Hypothalamus (tissue), 51 donors: ENCODE data around the gene FBXO31.
"Not testable (repeated sequence)": the region's sequence is repeated elsewhere in the genome, so short reads cannot be mapped to it uniquely, and the experiment has no call there.

ENCODE experiments used
- DNase-seq, 51 donors: peaks; one replicate each; lab custom pipeline; 2025; lab: John Stamatoyannopoulos, UW

The FBXO31 gene

DNA sequence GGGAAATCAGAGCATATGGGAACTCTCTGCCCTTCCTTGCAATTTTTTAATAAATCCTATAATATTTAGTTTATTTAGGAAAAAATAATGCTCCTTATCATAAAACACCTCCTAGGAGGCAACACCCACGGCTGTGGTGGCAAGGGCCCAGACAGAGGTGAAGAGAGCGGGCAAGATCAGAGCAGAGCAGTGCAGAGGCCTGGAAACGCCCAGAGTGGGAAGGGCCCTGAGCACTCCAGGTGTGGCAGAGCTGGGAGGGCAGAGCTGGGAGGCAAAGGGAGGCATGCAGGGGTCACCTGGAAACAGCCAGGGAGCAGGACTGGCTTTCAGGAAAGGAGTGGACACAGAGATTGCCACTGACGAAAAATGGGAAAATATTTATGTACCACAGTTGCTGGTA lies 17.3 kb downstream of the FBXO31 start:
- no peak for DNase-seq

DNA sequence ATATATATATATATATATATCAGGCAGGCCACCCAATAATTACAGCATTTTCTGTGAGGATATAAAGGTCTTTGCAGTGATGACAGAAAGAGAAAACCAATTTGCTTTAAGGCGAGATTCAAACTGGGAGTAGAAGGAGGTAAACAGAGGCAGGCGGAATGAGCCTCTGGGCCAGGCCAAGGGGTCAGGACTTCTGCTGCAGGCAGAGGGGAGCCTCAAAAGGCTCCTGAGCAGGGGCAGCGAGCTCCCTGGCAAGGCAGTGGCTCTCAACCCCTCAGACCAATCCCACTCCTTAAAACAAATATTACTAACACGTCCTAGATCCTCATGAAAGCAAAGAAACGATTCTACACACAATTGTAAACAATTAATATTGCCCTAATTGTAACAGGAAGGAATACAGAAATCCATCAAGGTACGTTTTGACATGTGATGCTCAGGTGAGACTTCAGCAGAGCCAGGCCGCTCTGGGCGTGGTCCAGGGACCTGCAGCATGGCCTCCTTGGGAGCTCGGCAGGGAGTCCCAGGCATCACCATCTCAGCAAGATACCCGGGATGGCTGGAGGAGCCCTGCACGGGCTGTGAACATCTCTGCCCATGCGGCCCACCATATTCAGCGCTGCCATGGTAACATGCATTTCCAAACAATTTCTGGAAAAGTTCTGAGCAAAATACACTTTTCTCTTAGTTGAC lies 18.4 kb downstream of the FBXO31 start:
- DNase-seq, result no peak

DNA sequence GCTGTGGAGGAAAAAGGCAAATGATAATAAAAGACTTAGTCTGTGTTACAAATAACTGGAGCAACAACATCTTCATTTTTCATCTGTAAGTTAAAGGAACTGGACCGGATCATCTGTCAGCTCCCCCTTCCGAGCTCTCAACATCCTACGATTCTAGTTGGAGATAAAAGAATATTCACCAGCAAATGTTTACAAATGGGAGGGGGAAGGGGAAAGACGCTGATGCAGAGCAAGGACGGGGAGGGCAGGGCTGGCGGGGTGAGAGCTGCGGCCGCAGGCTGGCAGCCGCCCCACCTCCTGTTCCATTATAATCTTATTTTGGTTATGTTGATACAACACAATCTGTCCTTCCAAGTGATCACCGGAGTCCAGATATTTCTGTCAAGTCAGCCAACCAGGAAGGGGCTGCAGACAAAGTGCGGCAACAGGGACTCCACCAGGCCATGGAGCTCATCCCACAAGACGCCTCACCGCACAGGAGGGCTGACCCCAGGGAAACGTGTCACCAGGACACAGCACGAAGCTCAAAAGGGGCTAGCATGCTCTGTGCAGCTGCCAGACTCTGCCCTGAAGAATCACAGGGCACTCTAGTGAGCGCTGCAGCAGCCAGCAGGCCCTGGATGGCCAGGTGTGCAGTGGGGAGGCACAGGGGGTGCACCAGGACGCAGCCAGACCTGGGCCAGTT lies 19.7 kb downstream of the FBXO31 start:
- peak in 2 of 51 donors; percentile 6 to 9 for DNase-seq

DNA sequence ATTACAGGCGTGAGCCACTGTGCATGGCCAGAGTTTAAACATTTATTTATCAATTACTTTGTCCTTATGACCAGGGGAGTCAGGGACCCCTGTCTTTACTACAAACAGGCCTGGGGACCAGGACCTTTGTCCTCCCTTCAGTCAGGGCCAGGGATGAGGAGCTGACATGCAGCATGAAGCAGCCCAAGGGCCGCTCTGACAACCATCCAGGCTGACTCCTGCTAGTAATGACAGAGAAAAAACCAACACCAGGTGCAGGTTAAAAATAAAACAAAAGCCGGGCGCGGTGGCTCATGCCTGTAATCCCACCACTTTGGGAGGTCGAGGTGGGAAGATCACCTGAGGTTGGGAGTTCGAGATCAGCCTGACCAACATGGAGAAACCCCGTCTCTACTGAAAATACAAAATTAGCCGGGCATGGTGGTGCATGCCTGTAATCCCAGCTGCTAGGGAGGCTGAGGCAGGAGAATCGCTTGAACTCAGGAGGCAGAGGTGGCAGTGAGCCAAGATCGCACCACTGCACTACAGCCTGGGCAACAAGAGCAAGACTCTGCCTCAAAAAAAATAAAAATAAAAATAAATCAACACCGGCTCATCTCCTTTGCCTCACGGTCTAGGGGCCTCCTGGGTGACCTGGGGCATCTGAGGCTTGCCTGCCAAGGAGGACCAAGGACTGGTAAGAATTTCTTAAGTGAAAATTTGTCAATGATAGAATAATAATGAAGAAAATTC lies 20.6 kb downstream of the FBXO31 start:
- not testable (repeated sequence) for DNase-seq

DNA sequence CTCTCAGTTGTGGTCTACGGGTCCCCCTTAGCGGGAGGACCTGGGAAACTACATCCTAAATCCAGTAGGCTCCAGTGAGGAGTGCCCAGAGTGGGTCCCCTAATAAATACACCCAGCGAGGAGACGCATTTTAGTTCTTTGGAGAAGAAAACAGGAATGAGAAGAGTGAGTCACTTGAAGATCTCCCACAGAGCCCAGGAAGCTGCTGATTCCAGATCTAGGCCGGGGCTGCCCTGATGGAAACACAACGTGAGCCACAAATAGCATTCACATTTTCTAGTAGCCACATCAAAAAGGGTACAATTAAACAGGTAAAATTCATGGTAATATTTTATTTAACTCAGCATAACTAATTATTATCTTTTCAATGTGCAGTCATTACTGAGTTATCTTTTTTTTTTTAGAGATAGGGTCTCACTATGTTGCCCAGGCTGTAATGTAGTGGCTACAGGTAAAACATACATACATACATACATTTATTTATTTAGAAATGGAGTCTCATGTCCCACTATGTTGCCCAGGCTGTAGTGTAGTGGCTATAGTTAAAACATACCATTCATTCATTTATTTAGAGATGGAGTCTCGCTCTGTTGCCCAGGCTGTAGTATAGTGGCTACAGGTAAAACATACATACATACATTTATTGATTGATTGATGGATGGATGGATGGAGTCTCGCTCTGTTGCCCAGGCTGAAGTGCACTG lies 21.5 kb downstream of the FBXO31 start:
- no peak for DNase-seq

DNA sequence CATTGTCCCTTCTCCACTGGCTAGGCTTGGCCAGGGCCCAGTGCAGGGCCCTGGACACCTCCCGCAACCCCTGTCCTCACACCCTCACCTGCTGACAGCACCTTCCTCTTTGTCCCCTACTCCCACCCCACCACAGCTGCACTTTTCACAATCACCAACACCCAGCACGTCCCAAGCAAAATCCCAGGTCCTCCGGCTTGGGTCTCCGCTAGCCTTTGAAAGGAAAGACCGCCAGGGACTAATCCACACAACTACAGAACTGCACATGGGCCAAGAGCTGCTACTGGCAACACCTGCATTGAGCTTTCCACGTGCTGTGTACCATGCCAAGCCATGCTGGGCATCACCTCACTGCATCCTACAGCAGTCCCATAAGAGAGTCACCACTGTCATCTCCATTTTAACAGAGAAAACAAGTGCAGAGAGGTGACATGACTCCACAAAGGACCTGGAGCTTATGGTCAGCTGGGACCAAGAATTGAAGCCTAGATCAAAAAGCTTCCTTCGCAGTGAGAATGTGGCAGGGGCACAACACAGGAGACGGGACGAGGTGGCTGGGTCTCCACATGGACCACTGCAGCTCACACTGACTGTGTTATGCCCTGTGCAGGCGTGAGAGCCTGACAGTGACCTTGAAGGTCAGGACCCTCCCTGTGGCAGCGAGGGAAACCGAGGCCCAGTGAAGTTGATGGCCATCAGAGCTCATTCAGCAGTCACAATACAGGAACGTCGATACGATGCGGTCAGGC lies 22.5 kb downstream of the FBXO31 start:
- DNase-seq, result no peak

DNA sequence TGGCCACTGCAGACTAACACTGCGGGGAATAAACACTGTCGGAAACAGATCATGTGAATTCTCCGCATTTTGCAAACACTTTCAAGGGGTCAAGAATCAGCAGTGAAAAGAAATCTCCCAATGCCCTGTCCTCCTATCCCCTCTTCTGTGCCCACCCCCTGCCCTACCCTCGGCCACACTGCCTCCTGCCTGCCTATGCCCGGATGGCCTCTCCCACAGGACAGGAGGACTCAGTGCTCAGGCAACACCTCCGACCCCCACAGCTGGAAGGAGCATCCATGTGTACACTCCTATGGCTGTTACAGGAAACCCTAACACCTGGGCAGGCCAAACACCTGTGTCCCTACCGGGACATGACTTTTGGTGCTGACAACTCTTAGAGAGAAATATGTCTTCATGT lies 24.5 kb downstream of the FBXO31 start:
- no peak for DNase-seq

DNA sequence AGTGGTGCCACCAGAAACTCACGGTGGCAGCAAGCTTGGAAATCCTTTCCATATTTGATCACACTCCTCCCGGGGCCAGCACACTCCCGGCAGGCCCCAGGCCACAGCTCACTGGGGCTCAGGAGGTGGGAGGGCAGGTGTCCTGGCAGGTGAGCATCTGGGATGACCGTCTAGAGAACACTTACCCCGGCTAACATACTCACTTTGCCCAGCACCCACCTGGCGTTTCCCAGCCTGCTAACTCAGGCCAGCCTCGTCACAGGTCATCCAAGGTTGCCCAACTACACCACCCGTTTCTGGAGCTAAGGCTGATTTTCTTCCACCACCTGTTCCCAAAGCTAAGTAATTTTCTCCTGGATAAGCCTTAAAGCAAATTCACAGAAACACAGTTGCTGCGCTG lies 24.9 kb downstream of the FBXO31 start:
- no peak for DNase-seq

DNA sequence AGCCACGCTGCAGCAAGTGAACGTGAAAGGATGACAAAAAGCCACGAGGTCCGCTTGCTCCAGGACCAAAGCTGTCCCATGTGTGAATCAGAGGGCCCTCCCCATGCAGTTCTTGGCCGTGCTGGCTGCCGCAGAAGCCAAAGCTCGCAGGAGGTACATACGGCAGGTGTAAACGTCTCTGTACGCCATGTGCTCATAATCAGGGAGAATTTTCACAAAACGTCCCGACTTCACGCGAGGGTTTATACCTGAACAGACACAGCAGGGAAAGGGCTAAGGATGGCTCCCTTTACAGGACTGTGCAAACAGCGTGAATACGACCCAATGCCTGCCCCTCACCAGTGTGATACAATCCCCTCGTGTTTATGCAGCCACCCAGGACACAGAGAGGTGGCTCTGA lies 25.3 kb downstream of the FBXO31 start:
- no peak for DNase-seq

DNA sequence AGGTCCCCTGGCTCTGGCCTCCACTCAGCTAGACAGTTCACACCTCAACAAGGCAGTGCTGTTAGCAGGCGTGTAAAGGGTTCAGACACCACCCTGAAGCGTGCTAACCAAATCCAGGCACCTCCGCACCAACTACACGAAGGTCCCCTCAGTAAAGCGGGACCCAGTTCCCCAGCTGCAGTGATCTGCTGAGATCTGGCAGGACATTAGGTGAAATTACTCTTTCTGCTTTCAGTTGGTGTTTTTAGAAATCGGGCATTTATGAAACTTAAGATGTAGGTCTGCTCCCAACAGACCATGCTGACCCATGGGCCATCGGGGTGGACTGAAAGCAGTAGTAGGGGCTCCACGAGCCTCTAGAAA lies 27.1 kb downstream of the FBXO31 start:
- DNase-seq, result no peak

DNA sequence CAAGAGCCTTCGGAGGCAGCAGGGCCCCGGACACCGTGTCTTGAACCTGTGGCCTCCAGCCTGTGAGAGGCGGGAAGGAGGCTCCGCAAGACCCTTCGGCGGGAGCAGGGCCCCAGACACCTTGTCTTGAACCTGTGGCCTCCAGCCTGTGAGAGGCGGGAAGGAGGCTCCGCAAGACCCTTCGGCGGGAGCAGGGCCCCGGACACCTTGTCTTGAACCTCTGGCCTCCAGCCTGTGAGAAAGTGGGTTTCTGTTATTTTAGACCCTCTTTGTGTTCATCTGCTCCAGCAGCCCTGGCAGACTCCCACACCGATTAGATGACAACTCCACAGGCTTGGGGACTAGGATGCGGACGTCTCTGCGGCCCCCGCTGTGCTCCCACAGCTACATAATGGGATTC lies 30.0 kb downstream of the FBXO31 start:
- DNase-seq, result no peak

DNA sequence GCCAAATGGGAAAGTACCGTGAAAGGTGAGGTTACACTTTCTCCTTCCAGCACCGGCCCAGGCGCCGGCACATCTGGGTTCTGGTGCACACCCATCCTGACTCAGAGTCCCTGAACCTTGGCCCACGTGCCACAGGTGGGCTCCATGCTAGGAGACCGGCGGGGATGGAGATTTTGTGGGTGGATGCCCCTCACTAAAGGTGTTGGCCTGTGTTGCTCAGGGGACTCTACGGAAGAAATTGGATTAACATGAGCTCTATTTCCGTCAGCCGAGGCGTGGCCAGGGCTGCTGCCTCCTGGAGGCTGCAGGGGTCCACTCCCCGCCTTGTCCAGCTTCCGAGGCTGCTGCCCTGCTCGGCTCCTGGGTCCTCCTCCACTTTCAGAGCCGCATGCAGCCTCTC lies 30.8 kb downstream of the FBXO31 start:
- DNase-seq, result no peak

DNA sequence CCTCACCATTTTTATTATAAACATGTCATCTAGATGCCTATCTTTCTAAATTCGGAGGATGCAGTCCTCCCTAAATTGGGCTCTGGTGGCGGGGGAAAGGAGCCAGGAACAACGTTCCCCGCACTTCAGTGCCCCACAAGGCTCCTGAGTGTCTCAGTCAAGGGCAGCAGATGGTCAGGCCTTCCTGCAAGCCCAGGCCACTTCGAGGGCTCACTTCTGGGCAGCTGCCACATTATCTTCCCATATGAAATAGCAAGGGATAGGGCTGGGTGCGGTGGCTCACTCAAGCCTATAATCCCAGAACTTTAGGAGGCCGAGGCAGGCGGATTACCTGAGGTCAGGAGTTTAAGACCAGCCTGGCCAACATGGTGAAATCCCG lies 32.3 kb downstream of the FBXO31 start:
- no peak for DNase-seq

DNA sequence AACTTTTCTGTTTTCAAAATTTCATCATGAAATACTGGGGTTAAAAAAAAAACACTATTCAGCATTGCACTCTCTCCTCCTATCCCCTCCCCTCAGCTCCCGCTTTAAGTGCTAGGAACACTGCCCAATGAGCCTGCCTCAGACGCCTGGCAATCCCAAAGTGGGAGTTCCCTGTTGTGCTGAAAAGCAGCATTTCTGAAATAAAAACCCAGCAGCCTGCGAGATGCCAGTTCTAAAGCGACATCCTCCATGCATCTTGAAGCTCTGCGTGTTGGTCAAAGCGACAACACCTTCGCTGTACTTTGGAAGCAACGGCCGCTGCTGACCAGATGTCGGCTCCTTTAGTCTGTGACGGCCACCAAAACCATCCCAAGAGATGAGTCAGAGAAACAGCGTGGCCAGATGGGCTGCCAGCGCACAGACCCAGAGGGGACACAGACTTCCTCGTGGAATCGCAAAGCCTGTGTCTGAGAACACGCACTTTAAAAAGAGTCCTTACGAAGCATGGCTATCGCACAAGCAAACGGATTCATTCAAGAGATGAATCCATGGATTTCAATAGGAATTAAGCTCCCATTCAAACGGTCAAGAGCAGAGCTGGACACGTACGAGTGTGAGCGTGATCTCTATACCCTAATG lies 32.8 kb downstream of the FBXO31 start:
- DNase-seq, result peak in 25 of 51 donors; percentile 3 to 69 (median 31)

DNA sequence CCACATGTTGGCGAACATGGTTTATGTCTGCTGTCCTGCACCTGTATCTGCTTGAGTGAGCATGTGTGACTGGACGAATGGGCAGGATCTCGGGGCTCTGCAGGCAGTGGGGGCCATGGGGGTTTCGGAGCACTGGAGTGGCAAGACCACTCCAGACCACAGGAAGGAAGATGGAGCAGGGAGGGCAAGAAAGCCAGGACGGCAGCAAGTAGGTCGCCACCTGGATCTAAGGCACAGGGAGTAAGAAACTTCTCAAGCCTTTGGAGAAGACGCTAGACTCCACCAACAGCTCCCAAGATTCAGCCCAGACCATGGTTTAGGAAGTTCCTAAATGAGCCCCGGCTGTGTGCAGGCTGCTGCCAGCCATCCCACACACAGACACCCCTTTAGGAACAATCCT lies 33.5 kb downstream of the FBXO31 start:
- DNase-seq, result no peak

DNA sequence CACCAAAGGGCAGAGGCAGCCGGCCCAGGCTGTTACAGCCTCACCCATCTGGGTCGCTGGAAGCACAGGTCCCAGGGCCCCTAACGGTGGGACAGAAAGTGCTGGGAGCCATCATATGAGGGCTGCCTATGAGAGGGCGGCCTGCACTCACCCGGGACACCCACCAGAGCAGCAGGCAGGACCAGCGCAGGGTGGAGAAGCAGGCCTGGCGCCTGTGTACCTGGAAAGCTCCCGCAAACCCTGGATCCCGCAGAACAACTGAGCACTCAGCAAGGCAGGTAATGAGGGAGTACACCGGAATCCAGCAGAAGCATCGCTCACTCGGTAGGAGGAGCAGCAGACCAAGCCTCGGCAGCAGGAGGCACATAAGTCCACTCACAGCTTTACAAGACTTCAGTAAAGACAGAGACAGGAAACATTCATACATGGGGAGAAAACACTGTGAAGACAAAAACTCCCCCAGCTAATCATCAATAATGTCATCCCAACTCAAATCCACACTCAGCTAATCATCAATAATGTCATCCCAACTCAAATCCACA lies 34.9 kb downstream of the FBXO31 start:
- DNase-seq, result no peak

DNA sequence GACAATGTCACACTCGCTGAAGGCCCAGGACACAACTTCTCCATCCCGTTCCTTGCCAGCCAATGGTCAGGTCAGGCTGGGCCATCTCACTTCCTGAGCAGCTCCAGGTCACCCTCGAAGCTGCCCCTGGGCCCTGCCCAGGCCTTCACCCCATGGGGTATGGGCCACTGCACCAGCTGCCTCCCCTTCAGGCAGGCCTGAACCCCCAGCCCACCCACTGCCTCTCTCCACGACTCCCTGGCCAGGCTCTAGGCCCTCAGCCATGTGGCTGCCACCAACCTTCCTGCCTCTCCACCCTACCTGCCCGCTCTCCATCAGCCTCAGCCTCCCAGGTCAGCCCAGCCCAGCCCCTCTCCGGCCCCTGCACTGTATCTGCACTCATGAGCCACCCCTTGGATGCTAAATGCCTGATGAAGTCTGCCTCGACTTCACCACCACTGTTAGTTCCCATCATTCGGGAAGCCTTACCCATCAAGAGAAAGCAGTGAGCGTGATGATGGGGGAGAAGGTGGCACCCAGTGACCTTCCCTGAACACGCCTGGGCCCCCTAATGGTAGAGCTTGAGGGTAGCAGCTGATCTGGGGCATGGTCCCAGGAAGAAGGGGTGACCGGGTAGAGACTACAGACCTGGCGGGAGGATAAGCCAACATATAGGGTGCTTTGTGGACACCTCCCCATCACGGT lies 35.5 kb downstream of the FBXO31 start:
- no peak for DNase-seq

DNA sequence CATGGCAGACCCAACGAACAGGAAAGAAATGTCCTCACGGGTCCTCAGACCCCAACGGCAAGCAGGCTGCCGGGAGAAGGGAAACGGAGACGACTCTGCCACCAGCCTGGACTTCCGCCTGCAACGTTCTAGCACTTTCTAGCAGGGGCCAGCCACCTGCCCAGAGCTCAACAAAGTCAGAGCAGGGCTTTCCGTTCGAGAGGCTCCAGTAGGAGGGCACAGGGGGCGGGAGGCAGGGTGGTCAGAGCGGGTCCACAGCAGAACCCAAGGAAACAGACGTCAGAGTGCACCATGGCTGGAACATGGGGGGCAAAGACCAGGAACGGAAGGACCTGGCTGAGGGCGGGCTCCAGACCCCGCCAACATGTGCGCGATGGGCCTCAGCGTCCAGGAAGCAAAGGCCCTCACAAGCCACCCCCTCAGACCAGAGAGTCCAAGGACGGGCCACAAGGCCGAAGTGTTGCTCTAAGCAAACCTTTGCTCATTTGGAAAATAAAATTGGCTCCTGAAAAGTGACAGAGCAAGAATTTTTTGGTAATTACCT lies 37.0 kb downstream of the FBXO31 start:
- DNase-seq, result no peak
